Osteocyte (in vitro differentiated cells): ENCODE data around the gene MGLL. TPM values are rescaled to one million over a fixed set of nuclear protein-coding genes. Genes with fewer than 3 reads are reported as not detected.
"Not testable (repeated sequence)": the region's sequence is repeated elsewhere in the genome, so short reads cannot be mapped to it uniquely, and the experiment has no call there.

Experiments used
- DNase-seq: peaks from one replicate; pipeline ENCODE4 v3.0.0; 2021; ENCODE audit warnings: mixed read lengths; ENCODE audit not compliant: unreplicated experiment; ENCODE audit errors: extremely low spot score
- H3K27ac Mint-ChIP-seq: one replicate; pipeline ENCODE4 v1.8.0; 2021; ENCODE audit warnings: mild to moderate bottlenecking, mixed read lengths; ENCODE audit not compliant: unreplicated experiment
- H3K27me3 Mint-ChIP-seq: one replicate; pipeline ENCODE4 v1.8.0; 2021; ENCODE audit warnings: mixed read lengths; ENCODE audit not compliant: unreplicated experiment
- H3K36me3 Mint-ChIP-seq: one replicate; pipeline ENCODE4 v1.8.0; 2021; ENCODE audit warnings: mixed read lengths; ENCODE audit not compliant: unreplicated experiment
- H3K4me1 Mint-ChIP-seq: one replicate; pipeline ENCODE4 v1.8.0; 2021; ENCODE audit warnings: mixed read lengths; ENCODE audit not compliant: unreplicated experiment
- H3K4me3 Mint-ChIP-seq: one replicate; pipeline ENCODE4 v1.8.0; 2021; ENCODE audit warnings: mild to moderate bottlenecking, moderate library complexity, mixed read lengths; ENCODE audit not compliant: unreplicated experiment
- H3K9me3 Mint-ChIP-seq: one replicate; pipeline ENCODE4 v1.8.0; 2021; ENCODE audit warnings: mixed read lengths; ENCODE audit not compliant: unreplicated experiment
- CTCF ChIP-seq: fragments of 200-600 bp; sonication (generic); IDR thresholded peaks from 2 replicates; pipeline ENCODE4 v1.5.0; 2021; ENCODE audit warnings: antibody characterized with exemption, mild to moderate bottlenecking, moderate library complexity
- total RNA-seq: library from RNA; stranded (reverse); gene quantifications from 2 replicates; pipeline ENCODE4 v1.2.1, GENCODE V29; 2021

Gene MGLL
- total RNA-seq, 1 donor from 2014 or later = 112 TPM

GRCh38 chr3:127684871-127685707 lies 137.2 kb downstream of the MGLL start:
- no peak for TF ChIP-seq CTCF
- H3K4me3 Mint-ChIP-seq = no peak overlapping the region
- H3K36me3 Mint-ChIP-seq = peaks cover 2% of the 10 kb centered on the region
- H3K4me1 Mint-ChIP-seq = peaks cover 18% of the 10 kb centered on the region
- no peak overlapping the region for H3K27ac Mint-ChIP-seq
- no peak for DNase-seq
- H3K9me3 Mint-ChIP-seq = no peaks in the 10 kb centered on the region
- H3K27me3 Mint-ChIP-seq = no peaks in the 10 kb centered on the region

- peak; percentile 78 for DNase-seq
- TF ChIP-seq CTCF = no peak
- Mint-ChIP-seq H3K4me1 (peaks cover 20% of the 10 kb centered on the region), H3K9me3 (no peaks in the 10 kb centered on the region), H3K27ac (no peak overlapping the region), H3K27me3 (no peaks in the 10 kb centered on the region), H3K4me3 (no peak overlapping the region), H3K36me3 (peaks cover 10% of the 10 kb centered on the region)
Observed at GRCh38 chr3:127682561-127682960, 139.8 kb downstream of the MGLL start.

GRCh38 chr3:127682175-127682554 lies 140.2 kb downstream of the MGLL start:
- Mint-ChIP-seq H3K36me3 (peaks cover 12% of the 10 kb centered on the region), H3K4me1 (peaks cover 20% of the 10 kb centered on the region)
- H3K9me3 Mint-ChIP-seq, H3K27me3 Mint-ChIP-seq, H3K27ac Mint-ChIP-seq, H3K4me3 Mint-ChIP-seq: not testable (repeated sequence)
- peak; percentile 38 for DNase-seq

GRCh38 chr3:127680798-127681221 lies 141.5 kb downstream of the MGLL start:
- peak; percentile 72 for DNase-seq
- no peaks in the 10 kb centered on the region for H3K27me3 Mint-ChIP-seq

GRCh38 chr3:127680146-127680661 lies 142.1 kb downstream of the MGLL start:
- H3K27ac Mint-ChIP-seq = no peak overlapping the region
- H3K36me3 Mint-ChIP-seq = peaks cover 19% of the 10 kb centered on the region
- no peaks in the 10 kb centered on the region for H3K27me3 Mint-ChIP-seq
- no peak for TF ChIP-seq CTCF
- peaks cover 28% of the 10 kb centered on the region for H3K4me1 Mint-ChIP-seq
- peak; percentile 80 for DNase-seq
- no peak overlapping the region for H3K4me3 Mint-ChIP-seq
- H3K9me3 Mint-ChIP-seq = no peaks in the 10 kb centered on the region

More at GRCh38 chr3:127680798-127681221, 141.5 kb downstream of the MGLL start:
- Mint-ChIP-seq H3K9me3 (no peaks in the 10 kb centered on the region), H3K4me3 (no peak overlapping the region), H3K36me3 (peaks cover 19% of the 10 kb centered on the region), H3K27ac (no peak overlapping the region), H3K4me1 (peaks cover 24% of the 10 kb centered on the region)
- no peak for TF ChIP-seq CTCF
